Measurements from ENCODE around the gene PSME3.

DNA sequence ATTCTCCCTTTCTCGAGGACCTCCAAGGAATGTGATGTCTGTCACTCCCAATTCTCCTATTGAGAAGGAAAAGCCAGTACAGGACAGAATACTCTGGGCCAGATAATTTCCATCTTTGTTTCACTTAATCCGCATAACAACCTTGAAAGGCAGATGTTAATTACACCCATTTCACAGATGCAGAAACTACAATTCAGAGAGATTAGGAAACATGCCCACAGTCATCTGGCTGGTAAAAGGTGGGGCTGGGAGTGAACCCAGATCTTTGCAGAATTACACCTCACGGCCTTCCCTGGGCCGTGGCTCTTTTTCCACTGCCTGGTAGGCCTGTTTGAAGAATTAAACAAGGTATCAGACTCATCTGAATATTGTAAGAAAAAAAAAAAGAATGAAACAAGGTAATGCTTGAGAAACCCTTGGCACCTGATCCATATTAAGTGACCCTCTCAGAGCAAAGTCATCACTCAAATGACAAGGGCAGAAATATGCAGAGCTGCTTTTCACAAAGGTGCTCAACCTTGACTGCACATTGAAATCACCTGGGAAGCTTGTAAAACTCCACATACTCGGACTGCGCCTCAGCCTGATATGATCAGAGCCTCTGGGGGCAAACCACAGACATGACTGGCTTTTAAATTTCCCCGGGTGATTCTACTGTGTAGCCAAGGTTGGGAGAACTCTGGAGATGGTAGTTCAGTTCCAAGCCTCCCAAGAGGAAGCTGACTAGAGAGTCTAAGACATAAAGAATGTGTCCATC lies 50.8 kb downstream of the PSME3 start:
- TF ChIP-seq, protein P1, sequence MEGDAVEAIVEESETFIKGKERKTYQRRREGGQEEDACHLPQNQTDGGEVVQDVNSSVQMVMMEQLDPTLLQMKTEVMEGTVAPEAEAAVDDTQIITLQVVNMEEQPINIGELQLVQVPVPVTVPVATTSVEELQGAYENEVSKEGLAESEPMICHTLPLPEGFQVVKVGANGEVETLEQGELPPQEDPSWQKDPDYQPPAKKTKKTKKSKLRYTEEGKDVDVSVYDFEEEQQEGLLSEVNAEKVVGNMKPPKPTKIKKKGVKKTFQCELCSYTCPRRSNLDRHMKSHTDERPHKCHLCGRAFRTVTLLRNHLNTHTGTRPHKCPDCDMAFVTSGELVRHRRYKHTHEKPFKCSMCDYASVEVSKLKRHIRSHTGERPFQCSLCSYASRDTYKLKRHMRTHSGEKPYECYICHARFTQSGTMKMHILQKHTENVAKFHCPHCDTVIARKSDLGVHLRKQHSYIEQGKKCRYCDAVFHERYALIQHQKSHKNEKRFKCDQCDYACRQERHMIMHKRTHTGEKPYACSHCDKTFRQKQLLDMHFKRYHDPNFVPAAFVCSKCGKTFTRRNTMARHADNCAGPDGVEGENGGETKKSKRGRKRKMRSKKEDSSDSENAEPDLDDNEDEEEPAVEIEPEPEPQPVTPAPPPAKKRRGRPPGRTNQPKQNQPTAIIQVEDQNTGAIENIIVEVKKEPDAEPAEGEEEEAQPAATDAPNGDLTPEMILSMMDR (conservative IDR thresholded peaks at IDR 0.05; ENCODE audit: low read depth, low read length) = no peak
- TF ChIP-seq EZH2phosphoT487 (IDR thresholded peaks at IDR 0.05; ENCODE audit: borderline replicate concordance, low read length) = no peak
- TF ChIP-seq EZH2 (IDR thresholded peaks at IDR 0.05; ENCODE audit: low read length, unreplicated experiment) = no peak
